Activated naive CD4-positive, alpha-beta T cell treated with anti-CD3 and anti-CD28 coated beads, Interleukin-2, amount 50 U/mL, for 72 hours (primary cell): Measurements from ENCODE around the gene LDB2. TPM values are rescaled to one million over a fixed set of nuclear protein-coding genes. Genes with fewer than 3 reads are reported as not detected.

Experiments used
- ATAC-seq, 2 donors: fragments of 150-1000 bp; cut with Tn5 transposase; 2 replicates each; pipeline ENCODE4 v1.10.0; 2021; ENCODE audit warnings: mild to moderate bottlenecking in 2 of 2, moderate library complexity in 2 of 2
- DNase-seq, 2 donors: peaks; one replicate each; pipeline ENCODE4 v3.0.0; 2021 to 2022; ENCODE audit warnings: low spot score in 2 of 2
- H3K27ac Mint-ChIP-seq, 2 donors: one replicate each; pipeline ENCODE4 v1.8.0; 2022; ENCODE audit warnings: mild to moderate bottlenecking in 2 of 2, mixed read lengths in 2 of 2
- H3K36me3 Mint-ChIP-seq, 2 donors: one replicate each; pipeline ENCODE4 v1.8.0; 2022; ENCODE audit warnings: mixed read lengths in 2 of 2
- H3K9me3 Mint-ChIP-seq, 2 donors: one replicate each; pipeline ENCODE4 v1.8.0; 2022; ENCODE audit warnings: mixed read lengths in 2 of 2
- total RNA-seq, 2 donors: library from RNA; stranded (reverse); gene quantifications; one replicate each; pipeline ENCODE4 v1.2.3, GENCODE V29; 2022

The LDB2 gene
- total RNA-seq, 2 donors from 2014 or later = not detected

GRCh38 chr4:16677001-16677944 lies 221.2 kb downstream of the LDB2 start:
- Mint-ChIP-seq H3K36me3 (no peaks in the 10 kb centered on the region), H3K9me3 (no peaks in the 10 kb centered on the region), H3K27ac (no peak overlapping the region)
- no peak for ATAC-seq
- DNase-seq = no peak

- DNase-seq (no peak), ATAC-seq (no peak)
- Mint-ChIP-seq H3K9me3 (no peaks in the 10 kb centered on the region), H3K27ac (no peak overlapping the region), H3K36me3 (no peaks in the 10 kb centered on the region)
Observed at GRCh38 chr4:16676230-16676770, 222.1 kb downstream of the LDB2 start.

GRCh38 chr4:16674082-16674481 lies 224.4 kb downstream of the LDB2 start:
- ATAC-seq (no peak), DNase-seq (no peak)
- H3K36me3 Mint-ChIP-seq = no peaks in the 10 kb centered on the region
- no peaks in the 10 kb centered on the region for H3K9me3 Mint-ChIP-seq
- H3K27ac Mint-ChIP-seq = no peak overlapping the region

- no peak for ATAC-seq
- no peaks in the 10 kb centered on the region for H3K9me3 Mint-ChIP-seq
- no peaks in the 10 kb centered on the region for H3K36me3 Mint-ChIP-seq
- DNase-seq = no peak
- H3K27ac Mint-ChIP-seq = no peak overlapping the region
Observed at GRCh38 chr4:16672421-16672820, 226.0 kb downstream of the LDB2 start.

- H3K36me3 Mint-ChIP-seq = no peaks in the 10 kb centered on the region
- no peak overlapping the region for H3K27ac Mint-ChIP-seq
- ATAC-seq (no peak), DNase-seq (no peak)
- H3K9me3 Mint-ChIP-seq = no peaks in the 10 kb centered on the region
Observed at GRCh38 chr4:16671741-16672140, 226.7 kb downstream of the LDB2 start.

- ATAC-seq = no peak
- Mint-ChIP-seq H3K9me3 (no peaks in the 10 kb centered on the region), H3K27ac (no peak overlapping the region), H3K36me3 (no peaks in the 10 kb centered on the region)
- no peak for DNase-seq
Observed at GRCh38 chr4:16670727-16671126, 227.7 kb downstream of the LDB2 start.

GRCh38 chr4:16669036-16669435 lies 229.4 kb downstream of the LDB2 start:
- Mint-ChIP-seq H3K9me3 (no peaks in the 10 kb centered on the region), H3K36me3 (no peaks in the 10 kb centered on the region), H3K27ac (no peak overlapping the region)
- no peak for DNase-seq
- no peak for ATAC-seq

GRCh38 chr4:16668488-16668887 lies 230.0 kb downstream of the LDB2 start:
- no peak for DNase-seq
- Mint-ChIP-seq H3K9me3 (peaks cover 0 to 4% of the 10 kb centered on the region in 2 donors), H3K36me3 (no peaks in the 10 kb centered on the region), H3K27ac (no peak overlapping the region)
- no peak for ATAC-seq

- Mint-ChIP-seq H3K36me3 (no peaks in the 10 kb centered on the region), H3K27ac (no peak overlapping the region), H3K9me3 (peaks cover 0 to 4% of the 10 kb centered on the region in 2 donors)
- DNase-seq (no peak), ATAC-seq (no peak)
Observed at GRCh38 chr4:16667464-16667863, 231.0 kb downstream of the LDB2 start.

- H3K36me3 Mint-ChIP-seq = no peaks in the 10 kb centered on the region
- ATAC-seq = no peak
- peaks cover 4 to 10% of the 10 kb centered on the region in 2 donors for H3K9me3 Mint-ChIP-seq
- DNase-seq = no peak
- H3K27ac Mint-ChIP-seq = no peak overlapping the region
Observed at GRCh38 chr4:16665942-16666551, 232.4 kb downstream of the LDB2 start.

GRCh38 chr4:16663732-16664131 lies 234.7 kb downstream of the LDB2 start:
- ATAC-seq (no peak), DNase-seq (no peak)
- no peaks in the 10 kb centered on the region for H3K36me3 Mint-ChIP-seq
- no peak overlapping the region for H3K27ac Mint-ChIP-seq
- H3K9me3 Mint-ChIP-seq = peaks cover 4 to 10% of the 10 kb centered on the region in 2 donors

- H3K9me3 Mint-ChIP-seq = peaks cover 4 to 10% of the 10 kb centered on the region in 2 donors
- ATAC-seq = no peak
Observed at GRCh38 chr4:16663307-16663706, 235.1 kb downstream of the LDB2 start.

GRCh38 chr4:16661813-16662212 lies 236.6 kb downstream of the LDB2 start:
- no peak overlapping the region for H3K27ac Mint-ChIP-seq
- no peaks in the 10 kb centered on the region for H3K36me3 Mint-ChIP-seq
- DNase-seq (no peak), ATAC-seq (no peak)
- peaks cover 4 to 10% of the 10 kb centered on the region in 2 donors for H3K9me3 Mint-ChIP-seq

More at GRCh38 chr4:16663307-16663706, 235.1 kb downstream of the LDB2 start:
- H3K36me3 Mint-ChIP-seq = no peaks in the 10 kb centered on the region
- no peak overlapping the region for H3K27ac Mint-ChIP-seq
- no peak for DNase-seq

GRCh38 chr4:16660656-16661055 lies 237.8 kb downstream of the LDB2 start:
- DNase-seq (no peak), ATAC-seq (no peak)
- Mint-ChIP-seq H3K9me3 (peaks cover 4 to 10% of the 10 kb centered on the region in 2 donors), H3K27ac (no peak overlapping the region), H3K36me3 (no peaks in the 10 kb centered on the region)

GRCh38 chr4:16659694-16660093 lies 238.8 kb downstream of the LDB2 start:
- Mint-ChIP-seq H3K9me3 (peaks cover 4 to 10% of the 10 kb centered on the region in 2 donors), H3K36me3 (no peaks in the 10 kb centered on the region), H3K27ac (no peak overlapping the region)
- ATAC-seq (no peak), DNase-seq (no peak)

- no peak for ATAC-seq
- H3K27ac Mint-ChIP-seq = no peak overlapping the region
- no peaks in the 10 kb centered on the region for H3K36me3 Mint-ChIP-seq
- peaks cover 4 to 10% of the 10 kb centered on the region in 2 donors for H3K9me3 Mint-ChIP-seq
- DNase-seq = no peak
Observed at GRCh38 chr4:16659079-16659478, 239.4 kb downstream of the LDB2 start.

GRCh38 chr4:16658183-16658582 lies 240.3 kb downstream of the LDB2 start:
- ATAC-seq = no peak
- no peak overlapping the region for H3K27ac Mint-ChIP-seq
- DNase-seq = no peak
- H3K9me3 Mint-ChIP-seq = peaks cover 0 to 10% of the 10 kb centered on the region in 2 donors
- no peaks in the 10 kb centered on the region for H3K36me3 Mint-ChIP-seq
